Peyer's patch (tissue), 4 donors: Measurements from ENCODE around the gene TBC1D23. TPM values are rescaled to one million over a fixed set of nuclear protein-coding genes. Genes with fewer than 3 reads are reported as not detected.
"Not testable (repeated sequence)": the region's sequence is repeated elsewhere in the genome, so short reads cannot be mapped to it uniquely, and the experiment has no call there.

Experiments
- DNase-seq, 3 donors: peaks; one replicate each; pipeline ENCODE4 v3.0.0-alpha.2; 2017 to 2019
- H3K27ac ChIP-seq, 4 donors: fragments of 200-600 bp; sonication (generic); one replicate each; pipeline ENCODE4 v1.5.1; 2016 to 2019
- H3K27me3 ChIP-seq, 2 donors: fragments of 200-600 bp; sonication (generic); one replicate each; pipeline ENCODE4 v1.5.1; 2019
- H3K36me3 ChIP-seq, 3 donors: fragments of 200-600 bp; sonication (generic); one replicate each; pipeline ENCODE4 v1.5.1; 2016 to 2019
- H3K4me1 ChIP-seq, 4 donors: fragments of 200-600 bp; sonication (generic); one replicate each; pipeline ENCODE4 v1.5.1; 2016 to 2019
- H3K4me3 ChIP-seq, 4 donors: fragments of 200-600 bp; sonication (generic); 1 replicate in 3 of 4; 2 replicates in 1 of 4; pipeline ENCODE4 v1.5.1; 2016 to 2019; ENCODE audit warnings: mild to moderate bottlenecking in 1 of 4
- H3K9me3 ChIP-seq, 4 donors: fragments of 200-600 bp; sonication (generic); one replicate each; pipeline ENCODE4 v1.5.1; 2016 to 2019; ENCODE audit warnings: mild to moderate bottlenecking in 1 of 4
- POLR2A ChIP-seq, 2 donors: fragments of 450-650 bp; IDR thresholded peaks; one replicate each; pipeline ENCODE4 v1.5.1; 2017; ENCODE audit warnings: antibody characterized with exemption in 2 of 2, mild to moderate bottlenecking in 2 of 2, moderate library complexity in 2 of 2
- total RNA-seq, 4 donors: library from RNA; depleted of rRNA; stranded (reverse); fragments of >200 nt; gene quantifications; one replicate each; pipeline ENCODE4 v1.1.0, GENCODE V29; 2016
- TF ChIP-seq, protein P1 (sequence below), 6 experiments: fragments of 450-650 bp in 4 of 6; fragments of 200-600 bp in 2 of 6; sonication (generic) in 1 of 6; IDR thresholded peaks; one replicate each; pipeline ENCODE4 v1.5.1; 2017 to 2019; ENCODE audit warnings: antibody characterized with exemption in 6 of 6, mild to moderate bottlenecking in 3 of 6, moderate library complexity in 1 of 6

Gene TBC1D23
- total RNA-seq, 4 donors from 2014 or later, result 29.7 to 57.4 (median 38.4) TPM

DNA sequence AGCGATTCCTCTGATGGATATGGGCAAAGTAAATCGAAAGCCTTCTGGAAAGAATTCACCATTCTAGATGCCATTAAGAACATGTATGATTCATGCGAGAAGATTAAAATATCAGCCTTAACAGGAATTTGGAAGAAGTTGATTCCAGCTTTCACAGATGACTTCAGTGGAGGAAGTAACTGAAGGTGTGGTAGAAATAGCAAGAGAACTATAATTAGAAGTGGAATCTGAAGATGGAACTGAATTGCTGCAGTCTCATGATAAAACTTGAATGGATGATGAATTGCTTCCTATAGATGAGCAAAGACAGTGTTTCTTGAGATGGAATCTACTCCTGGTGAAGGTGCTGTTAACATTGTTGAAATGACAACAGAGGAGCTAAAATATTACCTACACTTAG lies 30.1 kb upstream of the TBC1D23 start:
- H3K27me3 ChIP-seq, result no peaks in the 10 kb centered on the region
- H3K9me3 ChIP-seq, result no peaks in the 10 kb centered on the region
- TF ChIP-seq, protein P1, sequence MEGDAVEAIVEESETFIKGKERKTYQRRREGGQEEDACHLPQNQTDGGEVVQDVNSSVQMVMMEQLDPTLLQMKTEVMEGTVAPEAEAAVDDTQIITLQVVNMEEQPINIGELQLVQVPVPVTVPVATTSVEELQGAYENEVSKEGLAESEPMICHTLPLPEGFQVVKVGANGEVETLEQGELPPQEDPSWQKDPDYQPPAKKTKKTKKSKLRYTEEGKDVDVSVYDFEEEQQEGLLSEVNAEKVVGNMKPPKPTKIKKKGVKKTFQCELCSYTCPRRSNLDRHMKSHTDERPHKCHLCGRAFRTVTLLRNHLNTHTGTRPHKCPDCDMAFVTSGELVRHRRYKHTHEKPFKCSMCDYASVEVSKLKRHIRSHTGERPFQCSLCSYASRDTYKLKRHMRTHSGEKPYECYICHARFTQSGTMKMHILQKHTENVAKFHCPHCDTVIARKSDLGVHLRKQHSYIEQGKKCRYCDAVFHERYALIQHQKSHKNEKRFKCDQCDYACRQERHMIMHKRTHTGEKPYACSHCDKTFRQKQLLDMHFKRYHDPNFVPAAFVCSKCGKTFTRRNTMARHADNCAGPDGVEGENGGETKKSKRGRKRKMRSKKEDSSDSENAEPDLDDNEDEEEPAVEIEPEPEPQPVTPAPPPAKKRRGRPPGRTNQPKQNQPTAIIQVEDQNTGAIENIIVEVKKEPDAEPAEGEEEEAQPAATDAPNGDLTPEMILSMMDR (IDR thresholded peaks at IDR 0.05), result no peak
- no peak for TF ChIP-seq POLR2A (IDR thresholded peaks at IDR 0.05)
- no peak for DNase-seq
- no peak overlapping the region for H3K4me3 ChIP-seq
- H3K27ac ChIP-seq, result no peak overlapping the region
- no peaks in the 10 kb centered on the region for H3K4me1 ChIP-seq
- H3K36me3 ChIP-seq, result no peaks in the 10 kb centered on the region

GRCh38 chr3:100231668-100232067 lies 29.1 kb upstream of the TBC1D23 start:
- Histone ChIP-seq H3K9me3 (no peaks in the 10 kb centered on the region), H3K4me3 (no peak overlapping the region), H3K27me3 (no peaks in the 10 kb centered on the region), H3K4me1 (no peaks in the 10 kb centered on the region), H3K36me3 (no peaks in the 10 kb centered on the region), H3K27ac (no peak overlapping the region)
- TF ChIP-seq, protein P1 (IDR thresholded peaks at IDR 0.05), result no peak
- no peak for TF ChIP-seq POLR2A (IDR thresholded peaks at IDR 0.05)
- DNase-seq, result no peak

- Histone ChIP-seq H3K27me3 (no peaks in the 10 kb centered on the region), H3K9me3 (no peaks in the 10 kb centered on the region), H3K4me1 (no peaks in the 10 kb centered on the region), H3K27ac (no peak overlapping the region), H3K4me3 (no peak overlapping the region), H3K36me3 (no peaks in the 10 kb centered on the region)
- TF ChIP-seq POLR2A (IDR thresholded peaks at IDR 0.05), result no peak
- TF ChIP-seq, protein P1 (IDR thresholded peaks at IDR 0.05), result no peak
- DNase-seq, result no peak
These were observed 26.4 kb upstream of the TBC1D23 start for GRCh38 chr3:100234364-100234763.

- Histone ChIP-seq H3K4me1 (no peaks in the 10 kb centered on the region), H3K9me3 (no peaks in the 10 kb centered on the region), H3K27ac (no peak overlapping the region), H3K27me3 (no peaks in the 10 kb centered on the region), H3K4me3 (no peak overlapping the region), H3K36me3 (no peaks in the 10 kb centered on the region)
- no peak for TF ChIP-seq POLR2A (IDR thresholded peaks at IDR 0.05)
- TF ChIP-seq, protein P1 (IDR thresholded peaks at IDR 0.05), result no peak
- no peak for DNase-seq
These were observed 22.2 kb upstream of the TBC1D23 start for GRCh38 chr3:100238599-100238998.

- not testable (repeated sequence) for H3K4me3 ChIP-seq, H3K9me3 ChIP-seq, H3K27me3 ChIP-seq, H3K4me1 ChIP-seq, H3K36me3 ChIP-seq, DNase-seq, H3K27ac ChIP-seq
These were observed 18.3 kb upstream of the TBC1D23 start for GRCh38 chr3:100242471-100242870.

DNA sequence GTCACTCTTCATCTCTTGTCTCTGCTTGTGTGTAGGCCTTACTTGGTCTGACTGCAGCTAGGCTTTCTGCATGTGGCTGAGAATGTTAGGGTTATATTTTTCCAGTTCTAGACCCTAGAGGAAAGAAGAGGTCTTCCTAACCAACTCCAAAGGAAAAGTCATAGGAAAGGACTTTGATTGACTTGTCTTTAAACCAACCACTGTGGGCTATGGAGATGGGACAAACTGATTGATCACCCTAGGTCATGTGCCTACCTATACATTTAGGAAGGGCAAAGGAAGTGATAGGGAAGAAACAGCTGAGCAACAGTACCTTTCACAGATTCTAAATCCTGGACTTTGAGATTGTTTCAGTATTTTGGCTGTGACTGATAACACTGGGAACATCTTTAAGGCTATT lies 16.5 kb upstream of the TBC1D23 start:
- Histone ChIP-seq H3K4me1 (no peaks in the 10 kb centered on the region), H3K9me3 (no peaks in the 10 kb centered on the region), H3K4me3 (no peak overlapping the region), H3K27ac (no peak overlapping the region), H3K36me3 (no peaks in the 10 kb centered on the region), H3K27me3 (no peaks in the 10 kb centered on the region)
- TF ChIP-seq, protein P1 (IDR thresholded peaks at IDR 0.05), result no peak
- TF ChIP-seq POLR2A (IDR thresholded peaks at IDR 0.05), result no peak
- no peak for DNase-seq
